DOHH2 (cell line): Measurements from ENCODE around the gene ZNF30.
"Not testable (repeated sequence)": the region's sequence is repeated elsewhere in the genome, so short reads cannot be mapped to it uniquely, and the experiment has no call there.

Experiments used
- CTCF ChIP-seq: fragments of 200-600 bp; sonication (generic); IDR thresholded peaks from one replicate; pipeline ENCODE4 v1.5.1; 2014; ENCODE audit warnings: antibody characterized with exemption, mild to moderate bottlenecking, low read depth, low read length; ENCODE audit not compliant: poor library complexity, severe bottlenecking
- EZH2phosphoT487 ChIP-seq: fragments of 200-600 bp; sonication (generic); IDR thresholded peaks from 2 replicates; pipeline ENCODE4 v1.6.1; 2017; ENCODE audit warnings: borderline replicate concordance, mild to moderate bottlenecking, antibody characterized with exemption, low read length, moderate library complexity, mixed read lengths

GRCh38 chr19:34917144-34917543 is 9.6 kb upstream of the ZNF30 start:
- TF ChIP-seq CTCF, EZH2phosphoT487: not testable (repeated sequence)
